A673 (cell line): Measurements from ENCODE around the gene COX11.

Experiments
- EZH2 ChIP-seq: fragments of 200-600 bp; sonication (generic); IDR thresholded peaks from 2 replicates; pipeline ENCODE4 v1.6.1; 2017; ENCODE audit warnings: borderline replicate concordance, low read depth, mild to moderate bottlenecking, mixed read lengths, antibody characterized with exemption, low read length; ENCODE audit not compliant: poor library complexity, severe bottlenecking
- TF ChIP-seq, protein P1 (sequence below): fragments of 300-800, 200-600 bp; sonication (generic); conservative IDR thresholded peaks from 2 replicates; pipeline ENCODE4 v1.5.1; 2017; ENCODE audit warnings: low read depth, mild to moderate bottlenecking, antibody characterized with exemption, low read length, moderate library complexity, mixed read lengths

GRCh38 chr17:54967621-54968261 lies 713 bp downstream of the COX11 start:
- TF ChIP-seq EZH2: no peak
- TF ChIP-seq, protein P1, sequence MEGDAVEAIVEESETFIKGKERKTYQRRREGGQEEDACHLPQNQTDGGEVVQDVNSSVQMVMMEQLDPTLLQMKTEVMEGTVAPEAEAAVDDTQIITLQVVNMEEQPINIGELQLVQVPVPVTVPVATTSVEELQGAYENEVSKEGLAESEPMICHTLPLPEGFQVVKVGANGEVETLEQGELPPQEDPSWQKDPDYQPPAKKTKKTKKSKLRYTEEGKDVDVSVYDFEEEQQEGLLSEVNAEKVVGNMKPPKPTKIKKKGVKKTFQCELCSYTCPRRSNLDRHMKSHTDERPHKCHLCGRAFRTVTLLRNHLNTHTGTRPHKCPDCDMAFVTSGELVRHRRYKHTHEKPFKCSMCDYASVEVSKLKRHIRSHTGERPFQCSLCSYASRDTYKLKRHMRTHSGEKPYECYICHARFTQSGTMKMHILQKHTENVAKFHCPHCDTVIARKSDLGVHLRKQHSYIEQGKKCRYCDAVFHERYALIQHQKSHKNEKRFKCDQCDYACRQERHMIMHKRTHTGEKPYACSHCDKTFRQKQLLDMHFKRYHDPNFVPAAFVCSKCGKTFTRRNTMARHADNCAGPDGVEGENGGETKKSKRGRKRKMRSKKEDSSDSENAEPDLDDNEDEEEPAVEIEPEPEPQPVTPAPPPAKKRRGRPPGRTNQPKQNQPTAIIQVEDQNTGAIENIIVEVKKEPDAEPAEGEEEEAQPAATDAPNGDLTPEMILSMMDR: no peak
